ENCODE data around the gene IRF6.
"Not testable (repeated sequence)": the region's sequence is repeated elsewhere in the genome, so short reads cannot be mapped to it uniquely, and the experiment has no call there.

Gene IRF6

DNA sequence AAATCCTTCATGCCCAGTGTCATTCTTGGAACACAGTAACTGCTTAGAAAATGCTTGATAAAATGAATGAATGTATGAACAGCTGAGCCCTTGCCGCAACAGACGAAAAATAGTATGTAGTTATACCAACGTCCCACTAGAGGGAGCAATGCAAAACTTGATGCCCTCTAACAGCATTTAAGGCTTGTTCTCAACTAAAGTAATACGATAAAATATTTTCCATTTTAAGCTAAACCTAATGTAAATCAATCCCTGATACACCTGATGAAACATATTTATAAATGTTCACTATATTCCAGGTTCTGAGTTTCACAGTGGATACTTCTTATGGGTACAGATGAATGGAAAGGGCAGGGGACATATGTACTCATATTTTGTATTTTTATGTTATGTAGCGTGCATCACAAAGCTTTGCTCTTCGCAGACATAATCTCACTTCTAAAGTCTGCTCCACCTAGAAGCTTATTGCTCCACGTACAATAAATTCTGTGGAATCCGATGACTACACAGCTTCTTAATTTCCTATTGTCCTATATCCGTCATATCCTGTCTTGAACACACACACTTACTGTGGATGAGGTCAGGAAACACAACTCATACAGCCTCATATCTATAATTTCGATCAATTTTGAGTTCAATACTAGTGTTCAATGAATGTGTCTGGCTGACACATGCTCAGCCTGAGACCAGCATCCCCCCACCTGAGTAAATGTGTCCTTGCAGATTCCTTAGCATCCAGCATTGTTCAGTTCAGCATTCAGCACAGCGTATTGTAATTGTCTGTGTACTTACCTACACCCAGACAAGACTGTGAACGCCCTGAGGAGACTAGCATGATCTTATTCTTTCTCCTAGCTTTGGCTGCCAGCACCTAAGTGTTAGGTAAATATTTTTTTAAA, 17.4 kb upstream of the IRF6 start:
- in situ Hi-C loops (cut with MboI; ENCODE audit: low sequenced_read_pairs), result no loop called here

DNA sequence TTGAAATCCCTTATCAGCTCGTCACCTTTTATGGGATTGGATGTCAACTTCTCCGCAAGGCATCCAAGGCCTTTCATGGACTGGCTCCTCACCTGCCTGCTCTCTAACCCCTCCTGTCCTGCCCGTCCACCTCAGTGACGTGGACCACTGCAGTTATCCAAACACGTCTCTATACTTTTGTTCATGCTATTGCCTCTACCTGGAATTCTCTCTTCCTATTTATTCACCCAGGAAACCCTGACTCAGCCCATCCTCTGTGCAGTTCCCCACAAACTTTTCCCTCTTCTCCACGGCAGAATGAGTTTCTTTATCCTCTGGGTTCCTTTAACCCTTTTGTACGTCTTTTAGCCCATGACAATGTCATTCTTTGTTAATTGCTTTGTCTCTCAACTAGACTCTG, 16.8 kb upstream of the IRF6 start:
- in situ Hi-C loops (cut with MboI; ENCODE audit: low sequenced_read_pairs), result no loop called here

DNA sequence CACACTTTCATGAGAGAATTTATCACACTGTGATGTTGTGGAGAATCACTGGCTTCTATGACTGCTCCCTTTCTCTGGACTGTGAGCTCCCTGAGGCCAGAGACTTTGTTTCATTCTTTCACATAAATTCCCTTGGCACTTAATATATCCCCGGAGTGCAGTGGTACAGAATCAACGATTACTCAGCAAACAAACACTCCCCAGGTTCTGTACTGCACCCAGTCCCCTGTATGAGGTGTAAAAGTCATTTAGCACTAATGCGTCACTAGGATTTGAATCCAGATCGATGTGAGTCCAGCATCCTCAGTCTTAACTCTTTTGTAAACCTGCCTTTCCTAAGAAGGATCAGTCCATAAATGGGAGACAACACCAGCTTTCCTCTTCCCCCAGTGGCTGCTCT, 15.0 kb upstream of the IRF6 start:
- in situ Hi-C loops (cut with MboI; ENCODE audit: low sequenced_read_pairs), result no loop called here

DNA sequence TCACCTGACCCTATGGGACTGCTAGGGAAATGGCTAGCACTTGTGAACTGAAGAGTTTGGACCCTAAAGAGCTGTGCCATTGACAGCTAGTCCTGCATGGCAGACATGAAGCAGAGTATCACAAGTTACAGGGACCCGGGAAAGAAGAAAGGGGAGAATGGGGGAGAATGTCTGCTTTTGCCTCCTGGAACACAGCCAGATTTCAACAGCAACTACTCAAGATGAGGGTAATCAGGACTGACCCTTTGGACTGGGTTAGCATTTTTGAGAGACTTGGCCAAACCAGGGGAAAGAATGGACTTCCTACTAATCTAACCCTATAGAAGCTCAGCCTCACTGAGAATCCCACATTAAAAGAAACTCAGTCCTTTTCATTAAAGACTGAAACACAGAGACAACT, 13.1 kb upstream of the IRF6 start:
- in situ Hi-C loops (cut with MboI; ENCODE audit: low sequenced_read_pairs), result no loop called here

DNA sequence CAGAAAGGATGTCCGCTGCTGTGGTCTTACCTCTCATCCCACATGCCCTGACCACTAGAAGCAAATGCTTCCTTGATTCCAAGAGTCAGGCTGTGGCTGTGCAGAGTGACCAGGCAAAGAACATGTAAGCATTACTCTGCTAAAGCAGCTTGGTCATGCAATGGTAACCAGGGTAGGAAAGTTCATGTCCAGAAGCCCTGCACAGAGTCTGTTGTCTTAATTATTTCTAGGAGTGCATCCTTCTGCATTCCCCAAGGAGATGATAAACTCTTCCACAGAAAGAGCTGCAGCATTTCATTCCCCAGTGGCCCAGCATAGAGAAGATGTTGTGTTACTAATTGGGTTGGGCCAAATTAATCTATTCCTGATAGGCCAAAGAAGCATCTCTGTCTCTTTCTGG, 11.7 kb upstream of the IRF6 start:
- in situ Hi-C loops (cut with MboI; ENCODE audit: low sequenced_read_pairs), result no loop called here

DNA sequence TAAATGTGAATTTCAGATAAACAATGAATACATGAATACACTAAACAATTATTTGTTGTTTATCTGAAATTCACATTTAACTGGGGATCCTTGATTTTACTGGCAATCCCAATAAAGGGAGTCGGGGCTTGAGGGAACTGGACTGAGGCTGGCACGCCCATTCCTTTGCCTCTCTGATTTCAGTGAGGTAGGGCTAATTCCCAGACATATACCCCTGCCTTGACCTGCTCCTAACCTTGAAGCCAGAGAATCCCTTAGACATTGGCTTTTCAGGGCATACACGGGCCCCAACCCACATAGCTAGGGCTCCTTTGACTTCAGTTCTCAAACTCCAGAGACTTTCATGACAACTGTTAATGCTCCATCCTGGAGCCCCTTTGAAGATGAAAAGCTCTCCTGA, 11.0 kb upstream of the IRF6 start:
- in situ Hi-C loops (cut with MboI; ENCODE audit: low sequenced_read_pairs), result no loop called here

DNA sequence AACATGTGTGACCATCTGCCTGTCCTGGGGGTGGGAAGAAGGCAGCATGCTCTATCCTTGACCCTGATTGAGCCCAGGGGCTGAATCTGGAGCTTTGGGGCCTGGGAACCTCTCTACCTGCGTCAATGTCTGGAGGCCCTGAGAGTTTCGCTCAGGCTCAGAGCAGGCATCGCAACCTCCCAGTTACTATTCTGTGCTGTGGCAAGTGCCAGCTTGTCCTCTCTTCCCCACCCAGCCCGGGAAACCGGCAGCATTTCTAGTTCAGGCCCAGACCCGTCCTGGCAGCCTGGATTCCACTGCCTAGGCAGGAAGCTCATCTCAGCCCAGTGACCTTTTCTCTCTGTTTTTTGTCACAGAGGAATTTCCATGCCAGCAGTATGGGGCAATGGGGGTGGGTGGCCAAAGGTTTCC, 10.0 kb upstream of the IRF6 start:
- in situ Hi-C loops (cut with MboI; ENCODE audit: low sequenced_read_pairs), result no loop called here

DNA sequence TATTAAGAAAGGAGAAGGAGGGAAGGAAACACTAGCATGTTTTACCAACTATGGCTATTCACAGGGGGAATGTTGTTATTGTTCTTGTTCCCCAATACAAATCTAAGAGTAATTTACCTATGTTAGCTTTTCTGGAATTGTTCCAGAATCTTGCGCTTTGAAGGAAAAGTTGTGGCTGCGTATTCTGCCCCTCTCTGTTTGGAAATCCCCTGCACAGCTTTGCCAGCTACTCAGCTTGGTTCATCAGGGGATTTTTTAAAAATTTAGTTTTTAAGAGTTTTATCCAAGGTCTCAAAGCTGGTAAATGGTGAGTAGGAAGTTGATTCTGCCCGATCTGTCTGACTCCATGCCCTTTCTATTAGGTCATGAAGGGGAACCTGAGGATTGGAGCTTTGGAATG, 9.5 kb upstream of the IRF6 start:
- in situ Hi-C loops (cut with MboI; ENCODE audit: low sequenced_read_pairs), result no loop called here

DNA sequence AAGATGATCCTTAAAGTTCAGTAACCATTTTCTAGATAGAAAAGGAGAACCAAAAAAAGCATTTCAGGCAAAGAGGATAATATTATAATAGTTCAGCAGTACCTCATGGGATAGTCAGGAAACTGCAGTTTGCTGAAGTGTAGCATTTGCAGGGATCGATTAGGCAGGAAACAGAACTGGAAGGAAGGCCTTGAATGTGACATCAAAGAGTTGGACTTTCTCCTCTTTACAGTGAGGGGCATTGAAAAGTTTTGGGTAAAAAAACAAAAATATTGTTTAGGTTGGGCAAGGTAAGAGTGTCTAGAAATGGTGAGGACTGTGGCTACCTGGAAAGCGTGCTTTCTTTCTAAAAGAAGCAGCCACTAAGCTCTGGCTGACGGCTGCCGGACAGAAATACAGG, 8.0 kb upstream of the IRF6 start:
- in situ Hi-C loops (cut with MboI; ENCODE audit: low sequenced_read_pairs), result no loop called here

DNA sequence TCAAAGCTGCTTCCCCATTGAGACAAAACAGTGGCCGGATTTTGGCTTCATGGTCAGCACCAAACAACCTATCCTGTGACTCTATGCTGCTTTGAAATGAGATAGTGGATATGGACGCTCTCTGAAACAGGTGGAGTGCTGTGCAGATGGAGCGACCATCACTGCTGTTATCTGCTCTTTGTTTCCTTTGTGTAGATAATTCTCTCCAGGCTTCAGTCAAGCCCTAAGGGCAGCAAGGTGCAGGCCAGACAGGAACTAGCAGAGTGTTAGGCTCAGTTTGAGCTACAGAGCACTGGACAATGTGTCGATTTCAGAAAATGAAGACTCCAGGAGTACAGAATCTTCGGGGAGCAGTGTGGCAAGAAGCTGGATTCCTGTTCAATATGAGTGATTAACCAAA, 4.8 kb upstream of the IRF6 start:
- in situ Hi-C loops (cut with MboI; ENCODE audit: low sequenced_read_pairs), result no loop called here

DNA sequence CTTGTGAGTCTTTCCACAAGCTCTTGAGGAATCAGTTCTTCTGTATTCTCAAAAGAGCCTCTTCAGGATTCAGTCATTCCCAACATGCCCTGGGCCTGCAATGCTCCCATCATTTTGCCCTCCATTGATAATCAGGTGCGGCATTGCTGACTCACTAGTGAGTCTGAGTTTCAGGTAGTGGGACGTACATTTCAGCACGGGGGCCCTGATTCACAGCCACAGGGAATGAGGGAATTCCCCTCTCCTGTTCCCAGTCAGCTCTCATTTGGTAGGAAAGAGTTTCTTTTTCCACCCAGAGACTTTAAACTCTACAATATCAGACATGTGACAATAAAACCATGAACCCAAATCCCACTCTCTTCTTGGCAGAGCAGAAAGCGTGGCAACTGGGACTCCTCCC, 3.7 kb upstream of the IRF6 start:
- in situ Hi-C loops (cut with MboI; ENCODE audit: low sequenced_read_pairs), result no loop called here

DNA sequence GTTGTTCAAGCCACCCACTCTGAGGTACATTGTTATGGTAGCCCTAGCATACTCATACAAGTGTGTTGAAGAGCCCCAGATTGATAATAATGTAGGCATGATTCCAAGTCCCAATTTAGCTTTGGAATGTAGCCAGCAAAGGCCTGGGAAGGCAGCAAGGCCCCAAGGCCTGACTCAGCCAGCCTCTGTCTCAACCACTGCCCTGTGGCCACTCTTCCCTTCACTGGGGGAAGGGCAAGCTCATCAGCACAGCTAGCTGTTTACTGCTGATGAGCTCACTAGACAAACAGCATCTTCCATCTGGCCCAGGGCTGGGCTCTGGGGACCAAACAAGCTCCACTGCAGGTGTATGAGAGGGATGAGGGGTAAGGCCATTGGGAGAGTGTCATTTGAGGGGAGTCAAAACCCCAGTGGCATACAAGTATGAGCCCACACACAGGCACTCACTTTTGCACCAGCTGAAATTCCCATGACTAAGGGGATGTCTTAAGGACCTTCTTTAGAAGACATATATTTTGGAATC, 2.2 kb upstream of the IRF6 start:
- in situ Hi-C loops (cut with MboI; ENCODE audit: low sequenced_read_pairs), result no loop called here

DNA sequence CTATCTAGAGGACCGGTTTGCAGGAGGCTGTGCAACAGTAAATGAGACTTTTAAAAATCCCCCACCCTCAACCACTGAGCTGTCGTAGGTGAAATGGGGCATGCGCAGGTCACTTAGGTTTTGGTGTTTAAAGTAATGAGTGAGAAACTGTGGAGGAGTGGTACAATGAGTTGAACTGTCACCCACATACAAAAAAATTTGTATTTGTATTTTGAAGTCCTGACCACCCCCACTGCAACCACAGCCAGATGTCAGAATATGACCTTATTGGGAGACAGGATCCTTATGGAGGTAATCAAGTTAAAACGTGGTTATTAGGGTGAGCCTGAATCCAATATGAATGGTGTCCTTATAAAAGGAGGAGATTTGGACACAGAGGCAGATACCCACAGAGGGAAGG, 1.6 kb upstream of the IRF6 start:
- in situ Hi-C loops (cut with MboI; ENCODE audit: low sequenced_read_pairs), result no loop called here

DNA sequence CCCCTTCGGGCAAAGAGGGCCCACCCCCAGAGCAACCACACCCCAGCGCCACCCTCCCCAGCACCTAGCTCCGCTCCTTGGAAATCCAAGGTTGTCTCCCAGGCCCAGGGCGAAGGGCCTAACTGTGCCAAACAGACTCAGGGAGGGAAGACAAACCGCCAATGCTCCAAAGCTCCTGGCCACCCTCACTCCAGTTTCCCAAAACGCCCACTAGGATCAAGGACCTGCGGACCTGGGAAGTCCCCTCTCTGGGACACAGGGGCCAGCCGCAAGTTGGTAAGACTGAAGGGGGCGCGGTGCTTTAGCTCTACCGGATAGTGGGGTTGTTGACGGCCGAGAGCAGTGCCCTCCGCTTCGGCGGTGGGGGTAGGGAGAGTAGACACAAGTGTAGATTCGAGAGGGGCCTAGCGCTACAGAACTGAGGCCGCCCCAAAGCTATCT, 581 bp downstream of the IRF6 start:
- in situ Hi-C loops (cut with MboI; ENCODE audit: low sequenced_read_pairs), result no loop called here

DNA sequence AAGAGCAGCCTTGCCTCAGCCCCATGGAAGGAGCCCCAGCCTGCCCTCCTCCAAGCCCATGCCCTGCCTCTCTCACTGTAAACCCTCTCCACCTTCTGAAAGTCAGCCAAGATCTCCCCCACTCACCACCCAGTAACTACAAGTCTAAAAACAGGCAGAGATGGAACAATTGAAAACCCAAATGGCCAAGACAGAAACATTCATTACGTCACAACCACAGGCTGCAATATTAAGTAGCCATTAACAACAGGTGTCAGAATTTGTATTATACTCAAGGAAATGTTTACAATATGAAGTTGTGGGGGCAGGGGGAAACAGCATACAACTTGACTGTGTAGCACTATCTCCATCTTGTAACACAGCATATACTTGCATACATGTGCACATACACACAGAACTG, 2.4 kb downstream of the IRF6 start:
- in situ Hi-C loops (cut with MboI; ENCODE audit: low sequenced_read_pairs), result no loop called here

DNA sequence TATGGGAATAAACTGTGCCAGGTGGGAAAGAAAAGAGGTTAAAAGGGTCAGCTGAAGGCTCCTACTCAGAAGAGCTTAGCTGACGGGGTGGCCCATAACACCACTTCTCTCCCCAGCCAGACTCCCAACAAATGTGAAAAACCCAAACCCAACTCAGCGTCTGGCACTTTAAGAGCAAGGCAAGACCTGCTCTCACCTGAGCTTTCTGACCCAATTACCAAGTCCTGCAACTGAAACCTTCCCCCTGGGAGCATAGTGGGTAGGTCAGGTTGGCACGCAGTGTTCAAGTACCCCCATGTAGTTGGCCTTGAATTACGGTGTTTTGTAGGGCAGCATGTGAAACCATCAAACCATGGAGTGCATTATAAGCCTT, 3.2 kb downstream of the IRF6 start:
- in situ Hi-C loops (cut with MboI; ENCODE audit: low sequenced_read_pairs), result no loop called here

DNA sequence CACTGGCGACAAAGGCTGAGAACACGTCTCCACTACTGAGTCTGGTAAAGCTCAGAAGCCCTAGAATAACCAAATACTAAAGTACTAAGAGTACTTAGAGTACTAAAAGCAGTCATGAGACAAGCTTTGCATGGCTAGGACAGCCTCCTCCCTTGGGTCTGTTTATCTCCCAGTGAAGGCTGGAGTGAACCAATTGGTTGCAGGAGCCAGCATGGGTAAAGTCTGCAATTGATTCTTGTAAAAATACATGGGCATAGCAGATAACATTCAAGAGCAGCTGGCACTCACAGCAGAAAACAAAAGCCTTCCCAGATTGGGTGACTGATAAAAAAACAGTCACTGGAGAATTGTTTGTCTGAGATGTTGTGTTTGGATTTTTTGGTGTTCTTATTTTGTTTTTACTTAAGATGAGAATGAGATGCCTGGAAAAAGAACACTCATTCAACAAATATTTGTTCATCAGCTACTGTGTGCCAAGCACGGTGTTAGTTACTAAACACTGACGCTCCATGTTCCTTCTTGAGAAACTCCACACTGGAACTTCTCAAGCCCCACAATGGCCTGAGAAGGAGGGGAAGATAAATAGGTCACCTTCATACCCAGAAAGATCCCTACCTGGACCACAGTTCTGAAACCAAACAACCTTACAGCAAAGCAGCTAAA, 3.7 kb downstream of the IRF6 start:
- in situ Hi-C loops (cut with MboI; ENCODE audit: low sequenced_read_pairs), result no loop called here

DNA sequence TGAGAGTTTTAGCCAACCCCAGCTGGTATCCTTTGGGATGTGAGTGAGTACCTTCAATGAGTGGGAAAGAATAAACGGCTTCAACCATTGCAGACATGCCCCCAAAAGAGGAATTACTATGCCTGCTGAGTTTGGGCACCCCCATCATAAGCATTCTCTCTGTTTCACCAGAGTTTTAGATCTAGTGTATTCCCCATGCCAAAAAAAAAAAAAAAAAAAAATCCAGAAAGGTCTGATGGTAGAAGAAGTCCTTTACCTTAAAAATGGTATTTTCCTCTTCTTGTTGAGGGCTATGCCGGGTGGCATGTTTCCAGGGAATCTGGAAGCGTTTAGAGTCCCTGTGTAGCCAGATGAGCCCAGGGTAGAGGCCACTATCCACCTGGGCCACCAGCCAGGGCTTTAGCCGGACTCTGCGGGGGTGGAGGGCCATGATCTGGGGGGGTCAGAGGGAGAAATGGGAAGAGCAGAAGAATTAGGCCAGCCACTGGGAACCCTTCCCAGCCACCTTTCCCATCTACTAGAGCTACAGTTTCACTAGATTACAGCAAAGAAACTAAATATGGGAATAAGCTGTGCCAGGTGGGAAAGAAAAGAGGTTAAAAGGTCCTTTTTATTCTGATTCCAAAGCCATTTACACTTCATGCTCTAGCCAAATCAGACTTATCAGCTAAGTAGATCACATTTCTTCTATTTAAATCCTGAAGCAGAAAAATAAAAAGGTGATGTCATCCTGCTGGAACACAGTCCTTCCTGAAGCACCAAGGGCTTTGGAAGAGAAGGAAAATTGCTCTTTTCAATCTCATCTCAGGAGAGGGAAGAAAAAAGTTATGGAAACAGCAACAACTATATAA, 4.7 kb downstream of the IRF6 start:
- in situ Hi-C loops (cut with MboI; ENCODE audit: low sequenced_read_pairs), result no loop called here

DNA sequence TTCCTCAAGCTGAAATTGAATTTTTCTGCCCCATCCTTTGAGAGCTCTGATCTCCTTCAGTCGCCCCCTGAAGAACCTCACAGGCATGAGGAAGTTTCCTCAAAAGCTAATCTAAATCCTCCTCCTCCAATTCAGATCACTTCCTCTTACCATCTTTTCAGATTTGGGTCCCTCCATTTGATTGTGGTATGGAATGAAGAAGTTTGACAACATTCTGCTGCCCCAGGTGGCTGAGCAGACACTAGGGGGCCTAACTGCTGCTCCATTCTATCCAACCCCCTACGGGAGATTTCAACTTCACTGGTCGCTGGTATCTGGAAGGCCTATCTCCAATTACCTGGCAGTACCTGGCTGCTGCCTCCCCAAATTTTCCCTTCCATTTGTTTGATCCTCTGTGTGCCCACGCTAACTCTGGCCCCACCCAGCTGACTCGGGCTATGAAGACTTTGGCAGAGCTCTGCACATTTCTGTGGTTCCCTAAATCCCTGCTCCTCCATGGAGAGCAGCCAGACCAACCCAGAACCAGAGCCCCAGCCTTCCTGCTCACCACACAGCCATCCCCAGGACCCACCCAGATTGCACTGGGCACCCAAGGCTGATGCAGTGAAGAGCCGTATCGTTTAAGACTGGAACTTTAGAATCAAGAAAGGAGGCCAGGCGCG, 7.8 kb downstream of the IRF6 start:
- in situ Hi-C loops (cut with MboI; ENCODE audit: low sequenced_read_pairs), result no loop called here

DNA sequence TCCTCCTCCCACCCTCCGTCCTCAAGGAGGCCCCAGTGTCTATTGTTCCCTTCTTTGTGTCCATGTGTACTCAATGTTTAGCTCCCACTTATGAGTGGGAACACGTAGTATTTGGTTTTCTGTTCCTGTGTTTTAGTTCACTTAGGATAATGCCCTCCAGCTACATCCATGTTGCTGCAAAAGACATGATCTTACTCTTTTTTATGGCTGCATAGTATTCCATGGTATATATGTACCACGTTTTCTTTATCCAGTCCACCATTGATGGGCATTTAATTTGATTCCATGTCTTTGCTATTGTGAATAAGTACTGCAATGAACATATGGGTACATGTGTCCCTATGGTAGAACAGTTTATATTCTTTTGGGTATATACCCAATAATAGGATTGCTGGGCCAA, 12.2 kb downstream of the IRF6 start:
- in situ Hi-C loops (cut with MboI; ENCODE audit: low sequenced_read_pairs), result not testable (repeated sequence)

DNA sequence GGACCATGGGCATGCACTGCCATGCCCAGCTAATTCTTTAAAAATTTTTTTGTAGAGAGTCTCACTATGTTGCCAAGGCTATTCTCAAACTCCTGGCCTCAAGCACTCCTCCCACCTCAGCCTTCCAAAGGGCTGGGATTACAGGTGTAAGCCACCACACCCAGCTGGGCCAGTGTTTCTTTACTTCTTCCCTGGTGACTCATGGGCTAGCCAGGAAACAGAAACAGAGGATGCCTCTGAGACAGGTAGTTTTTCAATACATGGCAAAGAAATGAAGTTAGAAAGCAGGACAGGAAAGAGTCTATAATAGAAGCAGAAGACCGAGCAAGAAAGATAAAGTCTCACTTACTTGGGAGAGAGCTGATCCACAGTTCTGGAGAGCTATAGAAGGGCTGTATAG, 14.0 kb downstream of the IRF6 start:
- in situ Hi-C loops (cut with MboI; ENCODE audit: low sequenced_read_pairs), result no loop called here

Measured in HL-60/S4 (cell line).